ENCODE data around the gene METAP1D.

- TF ChIP-seq REST (IDR thresholded peaks at IDR 0.05; ENCODE audit: insufficient replicate concordance, low read depth): no peak
- no peak for TF ChIP-seq CTCF (IDR thresholded peaks at IDR 0.05; ENCODE audit: insufficient read depth, low read length)
- no peak for TF ChIP-seq GABPA (IDR thresholded peaks at IDR 0.05; ENCODE audit: low read depth)
- no peak for TF ChIP-seq POLR2AphosphoS5 (IDR thresholded peaks at IDR 0.05; ENCODE audit: low read depth)
Measured at GRCh38 chr2:172100935-172101820, 101.4 kb downstream of the METAP1D start.

Data from HL-60 (cell line).